Measurements from ENCODE around the gene DIO2.

DIO2 gene

GRCh38 chr14:80231702-80232101 is 20.4 kb upstream of the DIO2 start:
- no peak for TF ChIP-seq CTCF (IDR thresholded peaks at IDR 0.05; ENCODE audit: low read depth, low read length)
- H3K9me3 ChIP-seq (ENCODE audit: severe bottlenecking) = peaks cover 8% of the 10 kb centered on the region
- no peak for DNase-seq
- no peak overlapping the region for H3K4me3 ChIP-seq (ENCODE audit: low read depth, low read length)
- H3K27ac ChIP-seq = no peak overlapping the region
- H3K27me3 ChIP-seq (ENCODE audit: insufficient read depth, low read depth, severe bottlenecking) = no peaks in the 10 kb centered on the region
- no peaks in the 10 kb centered on the region for H3K36me3 ChIP-seq

- H3K27ac ChIP-seq = no peak overlapping the region
- no peaks in the 10 kb centered on the region for H3K27me3 ChIP-seq (ENCODE audit: insufficient read depth, low read depth, severe bottlenecking)
- TF ChIP-seq CTCF (IDR thresholded peaks at IDR 0.05; ENCODE audit: low read depth, low read length) = no peak
- H3K9me3 ChIP-seq (ENCODE audit: severe bottlenecking) = no peaks in the 10 kb centered on the region
- H3K4me3 ChIP-seq (ENCODE audit: low read depth, low read length) = no peak overlapping the region
- DNase-seq = no peak
- H3K36me3 ChIP-seq = no peaks in the 10 kb centered on the region
These were observed 12.6 kb upstream of the DIO2 start for GRCh38 chr14:80223696-80224465.

DNA sequence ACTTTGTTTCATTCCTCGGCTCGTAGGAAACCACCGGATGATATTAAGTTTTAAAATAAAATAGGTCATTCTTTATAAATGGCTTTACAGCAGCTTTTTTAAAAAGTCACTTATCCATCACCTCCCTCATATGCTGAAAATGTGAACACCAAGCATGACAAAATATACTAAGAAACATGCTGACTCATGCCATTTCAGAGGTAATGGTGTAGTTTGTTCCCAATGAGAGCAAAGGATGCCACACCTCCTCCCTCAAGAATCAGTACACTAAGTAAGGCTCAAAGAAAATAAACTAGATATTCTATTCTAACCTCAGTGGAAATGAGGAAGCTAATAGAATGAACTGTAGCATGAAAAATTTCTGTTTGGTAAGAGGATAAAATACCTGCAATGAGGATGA is 5.5 kb upstream of the DIO2 start:
- DNase-seq = no peak

DNA sequence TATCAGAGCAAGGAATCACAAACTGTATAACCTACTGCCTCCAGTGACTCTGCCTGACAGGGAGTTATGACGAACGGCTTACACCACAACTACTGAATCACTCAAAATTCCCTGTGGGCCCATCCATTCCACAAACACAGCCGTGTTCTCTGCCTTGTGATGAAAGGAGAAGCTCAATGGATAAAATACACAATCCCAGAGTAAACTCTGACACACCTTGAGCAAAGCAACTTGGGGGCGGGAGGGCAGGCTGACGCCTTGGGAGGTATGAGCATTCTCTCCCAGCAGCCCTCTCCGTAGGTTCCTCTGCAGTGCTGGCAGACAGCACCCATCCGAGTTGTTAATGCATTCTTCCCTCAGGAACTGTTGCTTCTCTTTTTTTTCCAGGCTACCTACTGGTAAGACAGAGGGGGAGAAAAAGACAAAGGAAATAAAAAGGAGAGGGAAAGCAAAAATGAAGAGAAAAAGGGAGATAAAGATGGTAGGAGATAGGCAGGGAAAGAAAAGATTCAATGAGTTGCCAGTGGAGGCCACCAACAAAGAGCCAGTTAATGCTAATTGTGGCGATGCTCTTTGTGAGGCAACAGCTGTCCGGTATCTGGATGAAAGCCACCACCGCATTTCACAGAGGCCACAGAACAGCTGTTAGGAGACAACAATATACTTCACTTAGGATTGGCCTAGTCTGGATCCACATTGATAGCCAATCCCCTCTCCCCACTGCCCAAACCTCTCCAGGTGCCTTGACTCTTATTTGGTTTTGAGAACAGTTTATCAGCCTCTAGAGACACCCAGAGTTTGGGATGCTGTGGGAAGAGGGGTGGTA is 4.7 kb upstream of the DIO2 start:
- TF ChIP-seq CTCF (IDR thresholded peaks at IDR 0.05; ENCODE audit: low read depth, low read length) = no peak
- no peaks in the 10 kb centered on the region for H3K27me3 ChIP-seq (ENCODE audit: insufficient read depth, low read depth, severe bottlenecking)

More for the DNA sequence above, 5.5 kb upstream of the DIO2 start:
- no peaks in the 10 kb centered on the region for H3K36me3 ChIP-seq
- no peak for TF ChIP-seq CTCF (IDR thresholded peaks at IDR 0.05; ENCODE audit: low read depth, low read length)
- no peak overlapping the region for H3K4me3 ChIP-seq (ENCODE audit: low read depth, low read length)
- no peaks in the 10 kb centered on the region for H3K9me3 ChIP-seq (ENCODE audit: severe bottlenecking)
- H3K27me3 ChIP-seq (ENCODE audit: insufficient read depth, low read depth, severe bottlenecking) = no peaks in the 10 kb centered on the region
- no peak overlapping the region for H3K27ac ChIP-seq

DNA sequence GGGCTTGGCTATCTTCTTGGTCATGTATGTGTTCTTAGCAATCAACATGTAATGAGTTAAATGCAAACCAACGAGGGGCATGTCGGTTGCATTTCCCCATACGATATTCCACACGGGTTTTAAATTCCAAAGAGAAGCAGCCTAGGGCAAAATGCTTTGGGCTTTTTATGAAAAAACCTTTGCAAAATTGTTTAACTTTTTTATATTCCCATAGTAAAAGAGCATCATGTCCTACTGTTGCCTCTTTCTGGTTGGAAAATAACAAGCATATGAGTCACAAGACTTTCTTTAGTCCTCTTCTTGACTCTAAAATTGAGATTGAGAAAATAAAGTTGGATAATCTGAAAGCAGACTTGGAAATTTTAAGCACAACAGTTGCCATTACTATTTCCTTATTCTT is 3.8 kb upstream of the DIO2 start:
- Histone ChIP-seq H3K4me3 (ENCODE audit: low read depth, low read length) (no peak overlapping the region), H3K27ac (no peak overlapping the region), H3K9me3 (ENCODE audit: severe bottlenecking) (no peaks in the 10 kb centered on the region), H3K27me3 (ENCODE audit: insufficient read depth, low read depth, severe bottlenecking) (no peaks in the 10 kb centered on the region), H3K36me3 (no peaks in the 10 kb centered on the region)
- TF ChIP-seq CTCF (IDR thresholded peaks at IDR 0.05; ENCODE audit: low read depth, low read length) = no peak
- no peak for DNase-seq

More for the DNA sequence above, 4.7 kb upstream of the DIO2 start:
- no peaks in the 10 kb centered on the region for H3K9me3 ChIP-seq (ENCODE audit: severe bottlenecking)
- H3K36me3 ChIP-seq = no peaks in the 10 kb centered on the region
- no peak overlapping the region for H3K4me3 ChIP-seq (ENCODE audit: low read depth, low read length)
- H3K27ac ChIP-seq = no peak overlapping the region
- DNase-seq = no peak

Measured in WERI-Rb-1 (cell line).